Stimulated activated CD4-positive, alpha-beta T cell treated with anti-CD3 and anti-CD28 coated beads, Interleukin-1b, Interleukin-23, amount 100 ng/mL, for 1 hour (primary cell): ENCODE results near the gene DPCD.
"Not testable (repeated sequence)": the region's sequence is repeated elsewhere in the genome, so short reads cannot be mapped to it uniquely, and the experiment has no call there.

Experiments
- DNase-seq, 2 donors: peaks; one replicate each; pipeline ENCODE4 v3.0.0-alpha.2; 2020; ENCODE audit warnings: low read depth in 2 of 2

Gene DPCD

GRCh38 chr10:101585841-101586240 lies 2.3 kb upstream of the DPCD start:
- DNase-seq, result no peak

GRCh38 chr10:101588879-101589278 lies 758 bp downstream of the DPCD start:
- no peak for DNase-seq

- not testable (repeated sequence) for DNase-seq
These were observed 5.2 kb downstream of the DPCD start for GRCh38 chr10:101593331-101593730.

GRCh38 chr10:101595591-101596433 lies 7.7 kb downstream of the DPCD start:
- DNase-seq, result no peak

GRCh38 chr10:101597091-101597900 lies 9.2 kb downstream of the DPCD start:
- DNase-seq, result no peak

GRCh38 chr10:101601541-101601940 lies 13.4 kb downstream of the DPCD start:
- DNase-seq, result no peak

- DNase-seq, result peak in 1 of 2 donors; percentile 39
These were observed 14.8 kb downstream of the DPCD start for GRCh38 chr10:101602761-101603398.

GRCh38 chr10:101607124-101607523 lies 19.0 kb downstream of the DPCD start:
- no peak for DNase-seq

GRCh38 chr10:101609481-101609880 lies 21.4 kb downstream of the DPCD start:
- no peak for DNase-seq

GRCh38 chr10:101611096-101611905 lies 23.2 kb downstream of the DPCD start:
- DNase-seq, result no peak

GRCh38 chr10:101612086-101612485 lies 24.0 kb downstream of the DPCD start:
- no peak for DNase-seq

GRCh38 chr10:101612872-101613271 lies 24.8 kb downstream of the DPCD start:
- DNase-seq, result no peak

GRCh38 chr10:101613646-101614045 lies 25.5 kb downstream of the DPCD start:
- DNase-seq, result no peak

- no peak for DNase-seq
These were observed 26.8 kb downstream of the DPCD start for GRCh38 chr10:101614663-101615524.

- no peak for DNase-seq
These were observed 27.5 kb downstream of the DPCD start for GRCh38 chr10:101615525-101616116.

GRCh38 chr10:101616415-101617101 lies 28.4 kb downstream of the DPCD start:
- DNase-seq, result no peak

GRCh38 chr10:101617102-101617823 lies 29.1 kb downstream of the DPCD start:
- DNase-seq, result no peak

GRCh38 chr10:101617824-101618568 lies 29.9 kb downstream of the DPCD start:
- DNase-seq, result no peak
